ENCODE results near the gene KCNH2. TPM values are rescaled to one million over a fixed set of nuclear protein-coding genes. Genes with fewer than 3 reads are reported as not detected.

Gene KCNH2
- total and polyA plus RNA-seq, 3 experiments from 2014 or later, result 0.11 to 0.63 (median 0.24) TPM

DNA sequence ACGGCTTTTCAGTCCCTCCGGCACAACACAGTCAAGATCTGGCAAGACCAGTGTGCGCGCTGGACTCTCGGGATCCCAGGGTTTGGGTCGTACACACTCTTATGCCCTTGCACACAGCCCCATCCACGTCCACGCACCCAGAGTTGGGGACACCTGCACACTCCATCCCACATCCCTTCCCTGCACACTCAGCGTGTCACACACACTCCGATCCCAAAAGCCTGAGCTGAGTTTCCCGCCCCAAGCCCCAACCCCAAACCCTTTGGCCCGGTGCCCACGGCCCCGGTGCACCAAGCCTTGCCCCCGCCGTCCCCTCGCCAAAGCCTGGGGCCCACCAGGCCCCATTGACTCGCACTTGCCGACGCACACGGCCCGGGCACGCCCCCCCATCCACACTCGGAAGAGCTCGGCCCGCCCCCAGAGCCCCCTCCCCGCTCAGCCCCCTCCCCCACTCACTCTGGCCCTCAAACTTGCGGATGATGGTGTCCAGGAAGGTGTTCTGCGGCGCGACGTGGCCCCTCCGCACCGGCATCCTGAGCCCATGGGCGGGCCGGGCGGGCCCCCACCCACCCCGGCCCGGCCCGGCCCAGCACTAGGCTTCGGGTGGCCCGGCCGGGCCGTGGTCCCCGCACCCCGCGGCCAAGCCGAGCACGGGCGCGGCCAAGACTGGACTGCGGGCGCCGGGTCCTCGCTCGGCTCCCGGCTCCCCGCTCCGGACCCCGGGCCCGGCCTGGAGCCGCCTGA is 567 bp downstream of the KCNH2 start:
- no peaks in the 10 kb centered on the region for H3K36me3 ChIP-seq (ENCODE audit: insufficient read depth, low read length)
- H3K27me3 ChIP-seq (ENCODE audit: insufficient read depth, low read length, poor library complexity, severe bottlenecking), result peaks cover 36% of the 10 kb centered on the region

DNA sequence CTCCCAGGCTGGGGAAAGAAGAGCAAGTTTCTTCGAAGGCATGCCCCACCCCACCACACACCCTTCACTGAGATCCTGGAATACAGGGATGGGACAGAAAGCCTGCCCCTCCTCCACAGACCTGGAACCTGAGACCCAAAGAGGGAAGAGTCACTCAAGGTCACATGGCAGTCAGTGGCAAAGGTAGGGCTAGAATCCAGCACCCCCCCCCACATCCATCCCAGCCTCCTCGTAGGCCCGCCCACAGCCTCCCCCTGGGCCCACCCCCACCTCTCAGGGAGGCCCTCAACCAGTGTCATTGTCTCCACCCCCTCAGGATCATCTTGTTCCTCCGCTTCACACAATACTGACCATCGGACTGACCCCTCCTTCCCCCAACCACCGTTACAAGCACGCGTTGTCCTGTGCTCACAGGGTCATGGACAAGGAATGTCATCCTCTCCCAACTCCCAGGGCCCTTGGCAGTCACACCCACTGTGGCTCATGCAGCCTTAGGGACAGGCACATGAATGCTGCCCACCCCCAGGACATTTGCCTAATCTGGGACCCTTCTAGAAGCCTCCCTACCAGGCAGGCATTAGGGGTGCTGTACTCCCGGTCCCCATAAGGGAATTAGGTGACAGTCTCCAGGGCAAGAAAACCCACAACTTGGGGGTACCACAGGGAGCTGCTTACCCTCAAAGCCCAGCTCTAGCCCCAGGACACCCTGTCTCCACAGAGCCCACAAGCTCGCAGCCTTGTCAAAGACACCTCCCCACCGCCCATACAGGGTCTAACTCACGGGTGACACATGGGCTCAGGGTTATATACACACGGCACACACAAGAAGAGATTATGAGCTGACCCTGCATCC is 1.4 kb downstream of the KCNH2 start:
- peaks cover 36% of the 10 kb centered on the region for H3K27me3 ChIP-seq (ENCODE audit: insufficient read depth, low read length, poor library complexity, severe bottlenecking)
- peak overlapping the region; percentile 61 to 87 (median 76) for H3K4me3 Mint-ChIP-seq

More for the DNA sequence above, 567 bp downstream of the KCNH2 start:
- peaks cover 44% of the 10 kb centered on the region in 2 donors for H3K27me3 Mint-ChIP-seq
- DNase-seq, result no peak
- no peaks in the 10 kb centered on the region for H3K36me3 Mint-ChIP-seq
- peak overlapping the region; percentile 32 for H3K4me3 ChIP-seq (ENCODE audit: low read length)
- no peaks in the 10 kb centered on the region for H3K9me3 ChIP-seq (ENCODE audit: low read length)
- H3K4me1 Mint-ChIP-seq, result peaks cover 29 to 49% (median 35%) of the 10 kb centered on the region in 3 donors
- POLR2A ChIA-PET, result no interaction called here
- H3K27ac ChIP-seq (ENCODE audit: low read depth, low read length), result no peak overlapping the region
- peaks cover 45% of the 10 kb centered on the region for H3K4me1 ChIP-seq (ENCODE audit: insufficient read depth, low read length)
- peaks cover 0 to 3% (median 0%) of the 10 kb centered on the region in 5 donors for H3K9me3 Mint-ChIP-seq
- peak overlapping the region; percentile 61 to 87 (median 76) for H3K4me3 Mint-ChIP-seq
- peak overlapping the region in 3 of 8 donors; percentile 23 to 78 (median 55) for H3K27ac Mint-ChIP-seq
- CTCF ChIA-PET, result interaction anchor here (2.4 kb wide), 1 partner anchor 8 kb away, joined by 8 read pairs; no protein-coding TSS in a partner anchor

DNA sequence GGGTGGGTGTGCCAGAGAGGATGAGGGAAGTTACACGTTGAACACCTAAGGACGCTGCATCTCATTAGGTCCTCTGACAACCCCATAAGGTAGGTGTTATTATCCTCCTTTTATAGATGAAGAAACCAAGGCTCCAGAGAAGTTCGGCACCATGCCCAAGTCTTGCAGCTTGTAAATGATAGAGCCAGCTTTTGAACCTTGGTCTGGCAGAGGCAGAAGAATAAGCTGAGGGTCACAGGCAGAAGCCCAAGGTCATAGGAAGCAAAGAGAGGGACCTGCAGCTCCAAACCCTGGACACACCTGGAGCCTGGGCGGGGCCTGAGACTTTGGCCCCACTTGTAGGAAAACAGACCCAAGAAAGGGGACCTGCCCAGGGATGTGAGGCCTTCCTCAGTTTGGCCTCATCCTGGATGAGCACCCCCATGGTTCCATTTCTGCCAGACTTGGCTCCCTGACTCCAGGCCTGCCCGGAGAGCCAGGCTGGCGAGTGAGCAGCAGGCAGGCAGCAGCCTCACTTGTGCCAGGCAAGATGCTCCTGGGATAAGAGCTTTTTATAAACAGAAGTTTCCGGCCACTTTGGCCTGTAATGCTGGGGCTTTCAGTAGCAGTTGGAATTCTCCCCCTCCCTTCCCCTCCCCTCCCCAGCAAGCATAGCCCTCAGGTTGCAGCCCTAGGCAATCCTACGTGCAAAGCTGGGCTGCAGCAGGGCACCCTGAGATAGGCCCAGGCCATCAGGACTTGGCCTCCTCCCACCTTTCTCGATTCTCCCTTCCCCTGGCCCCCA is 2.4 kb downstream of the KCNH2 start:
- no peaks in the 10 kb centered on the region for H3K9me3 ChIP-seq (ENCODE audit: low read length)
- H3K27ac ChIP-seq (ENCODE audit: low read depth, low read length), result peak overlapping the region; percentile 64
- peaks cover 28% of the 10 kb centered on the region for H3K27me3 ChIP-seq (ENCODE audit: insufficient read depth, low read length, poor library complexity, severe bottlenecking)
- CTCF ChIA-PET, result interaction anchor here (0.6 to 3.6 kb wide), 10 partner anchors 10 to 181 kb away, joined by 3 to 18 read pairs (median 4); partner anchors contain the start of gene ABCB8
- H3K4me3 ChIP-seq (ENCODE audit: low read length), result peak overlapping the region; percentile 78
- Mint-ChIP-seq H3K27me3 (peaks cover 27 to 34% of the 10 kb centered on the region in 2 donors), H3K27ac (peak overlapping the region in 5 of 8 donors; percentile 14 to 76 (median 47)), H3K4me3 (peak overlapping the region; percentile 53 to 88 (median 77)), H3K9me3 (peaks cover 0 to 3% (median 0%) of the 10 kb centered on the region in 5 donors), H3K4me1 (peaks cover 32 to 49% (median 35%) of the 10 kb centered on the region in 3 donors), H3K36me3 (no peaks in the 10 kb centered on the region)
- peaks cover 45% of the 10 kb centered on the region for H3K4me1 ChIP-seq (ENCODE audit: insufficient read depth, low read length)
- H3K36me3 ChIP-seq (ENCODE audit: insufficient read depth, low read length), result no peaks in the 10 kb centered on the region
- DNase-seq, result no peak
- POLR2A ChIA-PET, result interaction anchor here (1.3 kb wide), 1 partner anchor 8 kb away, joined by 7 read pairs; no protein-coding TSS in a partner anchor

More for the DNA sequence above, 1.4 kb downstream of the KCNH2 start:
- DNase-seq, result no peak
- Histone ChIP-seq H3K9me3 (ENCODE audit: low read length) (no peaks in the 10 kb centered on the region), H3K4me1 (ENCODE audit: insufficient read depth, low read length) (peaks cover 45% of the 10 kb centered on the region), H3K4me3 (ENCODE audit: low read length) (peak overlapping the region; percentile 32), H3K27ac (ENCODE audit: low read depth, low read length) (peak overlapping the region; percentile 64), H3K36me3 (ENCODE audit: insufficient read depth, low read length) (no peaks in the 10 kb centered on the region)
- Mint-ChIP-seq H3K27me3 (peaks cover 38 to 41% of the 10 kb centered on the region in 2 donors), H3K36me3 (no peaks in the 10 kb centered on the region), H3K27ac (peak overlapping the region in 3 of 8 donors; percentile 55 to 78 (median 65)), H3K9me3 (peaks cover 0 to 3% (median 0%) of the 10 kb centered on the region in 5 donors), H3K4me1 (peaks cover 29 to 49% (median 35%) of the 10 kb centered on the region in 3 donors)
- CTCF ChIA-PET, result interaction anchor here (1.4 to 2.4 kb wide), 3 partner anchors 9 to 147 kb away, joined by 3 to 8 read pairs (median 5); no protein-coding TSS in a partner anchor
- POLR2A ChIA-PET, result no interaction called here

DNA sequence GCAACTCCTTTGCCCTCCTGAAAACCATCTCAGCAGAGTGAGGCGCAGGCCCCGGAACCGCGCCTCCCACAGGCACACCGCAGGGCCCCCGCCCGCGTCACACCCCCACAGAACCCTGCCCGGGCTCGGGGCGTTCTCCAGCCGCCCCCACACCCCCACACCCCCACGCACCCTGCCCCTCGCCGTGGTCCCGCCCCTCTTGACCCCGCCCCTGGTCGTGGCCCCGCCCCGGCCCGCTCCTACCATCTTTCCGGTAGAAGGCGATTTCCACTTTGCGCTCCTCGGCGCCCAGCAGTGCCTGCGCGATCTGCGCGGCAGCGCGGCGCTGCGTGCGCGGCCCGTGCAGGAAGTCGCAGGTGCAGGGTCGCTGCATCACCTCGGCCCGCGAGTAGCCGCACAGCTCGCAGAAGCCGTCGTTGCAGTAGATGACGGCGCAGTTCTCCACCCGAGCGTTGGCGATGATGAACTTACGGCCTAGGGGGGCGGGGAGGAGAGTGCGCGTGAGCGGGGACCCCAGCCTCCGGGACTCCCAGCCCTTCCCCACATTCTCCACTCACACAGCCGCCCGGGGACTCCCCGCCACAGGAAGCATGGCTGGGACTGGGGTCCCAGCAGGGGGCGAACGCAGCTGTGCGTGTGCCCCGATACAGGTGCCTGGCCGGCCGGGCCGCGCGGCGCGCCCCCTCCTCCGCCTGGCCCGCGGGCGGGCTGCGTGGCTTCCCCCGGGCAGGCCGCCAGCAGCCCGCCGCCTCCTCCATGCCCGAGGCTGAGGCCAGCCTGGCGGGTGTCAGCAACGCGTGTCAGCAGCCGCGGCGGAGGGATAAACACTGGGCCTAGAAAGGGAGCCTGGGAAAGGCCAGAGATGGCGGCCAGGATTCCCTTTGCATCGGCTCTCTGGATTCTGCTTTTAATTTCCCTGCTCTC is 3.4 kb downstream of the KCNH2 start:
- peak; percentile 69 to 86 (median 78) for DNase-seq
- Mint-ChIP-seq H3K4me3 (peak overlapping the region; percentile 86 to 90 (median 88)), H3K4me1 (peaks cover 32 to 46% (median 35%) of the 10 kb centered on the region in 3 donors), H3K27me3 (peaks cover 24 to 25% of the 10 kb centered on the region in 2 donors), H3K36me3 (no peaks in the 10 kb centered on the region), H3K27ac (peak overlapping the region; percentile 58 to 96 (median 87)), H3K9me3 (peaks cover 0 to 3% (median 0%) of the 10 kb centered on the region in 5 donors)
- H3K4me3 ChIP-seq (ENCODE audit: low read length), result peak overlapping the region; percentile 78
- peaks cover 21% of the 10 kb centered on the region for H3K27me3 ChIP-seq (ENCODE audit: insufficient read depth, low read length, poor library complexity, severe bottlenecking)
- peak overlapping the region; percentile 64 for H3K27ac ChIP-seq (ENCODE audit: low read depth, low read length)
- peaks cover 45% of the 10 kb centered on the region for H3K4me1 ChIP-seq (ENCODE audit: insufficient read depth, low read length)
- CTCF ChIA-PET, result interaction anchor here (0.7 to 3.6 kb wide), 9 partner anchors 11 to 149 kb away, joined by 3 to 18 read pairs (median 4); partner anchors contain the start of gene ABCB8
- H3K9me3 ChIP-seq (ENCODE audit: low read length), result no peaks in the 10 kb centered on the region
- POLR2A ChIA-PET, result interaction anchor here (1.3 kb wide), 1 partner anchor 9 kb away, joined by 7 read pairs; no protein-coding TSS in a partner anchor
- H3K36me3 ChIP-seq (ENCODE audit: insufficient read depth, low read length), result no peaks in the 10 kb centered on the region

DNA sequence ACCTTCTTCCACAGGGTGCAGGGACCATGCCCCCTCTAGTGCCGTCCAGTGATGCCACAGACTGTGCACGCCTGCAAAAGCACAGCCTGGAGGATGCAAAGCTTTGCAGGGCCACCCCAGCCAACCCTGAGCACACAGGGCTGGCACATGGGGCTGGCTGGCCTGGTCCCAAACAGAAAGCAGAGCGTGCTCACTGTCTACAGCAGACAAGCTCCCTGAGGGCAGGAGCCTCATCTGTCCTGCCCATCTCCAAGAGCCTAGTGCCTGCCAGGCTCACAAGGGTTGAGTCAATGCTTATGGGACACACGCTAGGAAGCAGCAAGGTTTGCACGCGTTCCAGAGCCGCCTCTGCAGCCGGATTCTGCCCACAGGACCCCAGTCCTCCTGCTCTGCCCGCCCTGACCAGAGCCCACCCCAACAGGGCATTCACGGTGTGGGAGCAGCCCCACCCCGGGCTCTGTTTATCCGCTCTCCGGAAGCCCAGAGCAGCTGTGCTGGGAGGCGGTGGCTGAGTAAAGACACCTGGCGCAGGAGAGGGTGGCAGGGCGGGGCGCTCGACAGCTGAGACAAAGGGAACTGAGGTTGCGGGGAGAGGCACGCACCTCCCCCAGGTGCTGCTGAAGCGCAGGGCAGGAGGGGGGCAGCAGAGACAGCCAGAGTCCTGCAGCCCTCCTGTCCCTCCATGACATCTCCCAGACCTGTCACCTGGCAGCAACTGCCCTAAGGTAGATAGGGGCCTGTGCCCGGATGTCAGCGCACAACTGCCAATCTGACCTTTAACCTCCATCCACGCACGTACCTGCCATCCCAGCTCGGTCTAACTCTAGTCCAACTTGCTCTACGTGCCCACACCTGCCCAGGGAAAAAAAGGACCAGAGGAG is 4.3 kb downstream of the KCNH2 start:
- H3K4me3 ChIP-seq (ENCODE audit: low read length), result peak overlapping the region; percentile 61
- no peaks in the 10 kb centered on the region for H3K36me3 ChIP-seq (ENCODE audit: insufficient read depth, low read length)
- peaks cover 31 to 42% (median 33%) of the 10 kb centered on the region in 3 donors for H3K4me1 Mint-ChIP-seq
- peak overlapping the region; percentile 31 for H3K27ac ChIP-seq (ENCODE audit: low read depth, low read length)
- peak overlapping the region; percentile 86 to 90 (median 88) for H3K4me3 Mint-ChIP-seq
- H3K36me3 Mint-ChIP-seq, result no peaks in the 10 kb centered on the region
- peaks cover 23% of the 10 kb centered on the region in 2 donors for H3K27me3 Mint-ChIP-seq
- H3K27ac Mint-ChIP-seq, result peak overlapping the region; percentile 58 to 96 (median 87)
- CTCF ChIA-PET, result interaction anchor here (0.7 to 3.6 kb wide), 5 partner anchors 10 to 36 kb away, joined by 3 to 18 read pairs (median 5); no protein-coding TSS in a partner anchor
- peaks cover 41% of the 10 kb centered on the region for H3K4me1 ChIP-seq (ENCODE audit: insufficient read depth, low read length)
- no peaks in the 10 kb centered on the region for H3K9me3 ChIP-seq (ENCODE audit: low read length)
- peaks cover 19% of the 10 kb centered on the region for H3K27me3 ChIP-seq (ENCODE audit: insufficient read depth, low read length, poor library complexity, severe bottlenecking)
- peak in 2 of 5 donors; percentile 60 to 63 for DNase-seq
- POLR2A ChIA-PET, result interaction anchor here (1.3 kb wide), 1 partner anchor 10 kb away, joined by 7 read pairs; no protein-coding TSS in a partner anchor
- peaks cover 0 to 3% (median 0%) of the 10 kb centered on the region in 5 donors for H3K9me3 Mint-ChIP-seq

DNA sequence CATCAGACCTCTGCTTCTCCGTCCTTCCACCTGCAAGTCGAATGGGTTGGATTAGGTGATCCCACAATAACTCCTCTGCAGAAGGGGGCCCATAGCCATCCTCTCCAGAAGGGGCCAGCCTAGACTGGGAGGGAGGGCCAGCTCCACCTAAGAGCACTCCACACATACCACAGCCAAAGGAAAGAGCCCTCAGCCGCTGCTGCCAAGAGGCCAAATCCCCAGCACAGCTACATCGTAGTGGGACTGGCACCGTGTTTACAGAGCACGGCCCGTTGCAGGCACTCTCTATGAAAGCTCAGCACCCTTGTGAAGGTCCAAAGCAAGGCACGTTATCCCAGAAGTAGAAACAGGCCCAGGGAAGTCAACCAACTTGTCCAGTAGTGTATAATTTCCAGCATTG is 5.4 kb downstream of the KCNH2 start:
- H3K36me3 Mint-ChIP-seq, result peaks cover 0 to 1% (median 0%) of the 10 kb centered on the region in 3 donors
- ChIA-PET POLR2A (no interaction called here), CTCF (interaction anchor here (2.7 to 3.6 kb wide), 2 partner anchors 9 to 13 kb away, joined by 14 to 18 read pairs; no protein-coding TSS in a partner anchor)

More for the DNA sequence above, 5.4 kb downstream of the KCNH2 start:
- Histone ChIP-seq H3K4me3 (ENCODE audit: low read length) (no peak overlapping the region), H3K27ac (ENCODE audit: low read depth, low read length) (no peak overlapping the region), H3K36me3 (ENCODE audit: insufficient read depth, low read length) (no peaks in the 10 kb centered on the region), H3K27me3 (ENCODE audit: insufficient read depth, low read length, poor library complexity, severe bottlenecking) (peaks cover 15% of the 10 kb centered on the region), H3K4me1 (ENCODE audit: insufficient read depth, low read length) (peaks cover 36% of the 10 kb centered on the region), H3K9me3 (ENCODE audit: low read length) (no peaks in the 10 kb centered on the region)
- no peak for DNase-seq
- H3K9me3 Mint-ChIP-seq, result no peaks in the 10 kb centered on the region
- H3K4me3 Mint-ChIP-seq, result peak overlapping the region in 1 of 7 donors; percentile 17
- peak overlapping the region in 6 of 8 donors; percentile 24 to 90 (median 62) for H3K27ac Mint-ChIP-seq
- H3K4me1 Mint-ChIP-seq, result peaks cover 26 to 36% (median 28%) of the 10 kb centered on the region in 3 donors
- peaks cover 18 to 21% of the 10 kb centered on the region in 2 donors for H3K27me3 Mint-ChIP-seq
